Measurements from ENCODE around the gene EBPL.

The EBPL gene

DNA sequence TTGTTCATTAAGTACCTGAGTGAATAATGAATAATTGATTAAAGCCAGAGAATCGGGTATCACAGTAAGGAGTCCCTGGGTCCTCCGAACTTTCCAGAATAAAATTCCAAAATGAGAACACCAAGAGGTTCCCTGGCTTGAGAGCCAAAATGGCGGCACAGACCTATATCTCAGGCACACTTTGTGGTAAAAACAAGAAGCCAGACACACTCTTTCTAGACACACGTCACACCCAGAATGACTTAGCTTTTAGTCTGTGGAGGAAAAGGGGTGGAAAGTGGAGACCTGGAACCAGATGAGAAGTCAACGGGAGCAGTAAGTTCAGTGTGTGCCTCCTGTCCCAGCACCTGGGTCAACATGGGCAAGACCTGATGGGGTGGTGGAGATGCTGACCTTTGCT, 54.6 kb downstream of the EBPL start:
- Histone ChIP-seq H3K9me3 (ENCODE audit: control insufficient read depth, low read length) (no peaks in the 10 kb centered on the region), H3K36me3 (ENCODE audit: control insufficient read depth, insufficient read depth, low read length) (no peaks in the 10 kb centered on the region), H3K4me1 (ENCODE audit: control insufficient read depth, insufficient read depth, low read length, poor library complexity, severe bottlenecking) (no peaks in the 10 kb centered on the region), H3K27me3 (replicated peaks; ENCODE audit: control insufficient read depth, insufficient read depth, low read length, poor library complexity, severe bottlenecking) (no peaks in the 10 kb centered on the region), H3K27ac (ENCODE audit: insufficient read depth, low read length, poor library complexity, severe bottlenecking) (no peak overlapping the region), H3K4me3 (ENCODE audit: insufficient read depth, low read depth, low read length, poor library complexity, severe bottlenecking) (no peak overlapping the region)
- DNase-seq: no peak

DNA sequence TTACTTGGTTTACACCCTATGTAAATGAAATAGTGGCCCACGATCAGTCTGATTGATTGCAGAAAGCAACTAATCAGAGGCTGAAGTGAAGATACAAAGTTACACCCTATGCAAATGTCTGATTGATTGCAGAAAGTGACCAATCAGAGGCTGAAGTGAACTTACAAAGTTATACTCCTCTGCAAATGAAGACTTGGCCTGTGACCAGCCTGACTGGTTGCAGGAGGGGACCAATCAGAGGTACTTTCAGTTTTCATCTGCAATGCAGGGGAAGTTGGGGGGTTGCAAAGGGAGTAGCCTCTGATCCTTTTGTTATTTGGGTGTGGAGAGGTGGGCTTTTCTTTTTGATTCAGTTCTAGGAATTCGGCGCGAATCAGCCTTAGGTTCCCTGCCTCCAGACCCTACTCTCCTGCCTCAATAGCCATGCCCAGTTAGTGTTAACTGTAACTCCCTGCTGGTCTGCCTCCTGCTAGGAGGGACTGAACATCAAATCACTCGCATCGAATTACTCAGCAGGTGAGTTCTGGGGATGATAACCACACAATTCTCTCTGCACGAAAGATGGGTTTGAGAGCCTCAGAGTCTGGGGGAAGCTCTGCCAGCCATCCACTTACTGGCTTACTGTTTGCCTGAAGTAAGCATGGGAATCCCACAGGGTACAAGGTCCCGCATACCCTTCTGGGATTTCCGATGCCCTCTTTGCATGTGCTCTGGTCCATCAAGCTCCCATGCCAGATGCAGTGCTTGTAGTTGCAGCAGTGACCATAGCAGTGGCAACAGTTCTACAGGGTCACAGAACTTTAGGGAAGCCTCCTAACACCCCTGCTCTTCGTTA, 55.5 kb downstream of the EBPL start:
- no peaks in the 10 kb centered on the region for H3K9me3 ChIP-seq (ENCODE audit: control insufficient read depth, low read length)
- H3K27ac ChIP-seq (ENCODE audit: insufficient read depth, low read length, poor library complexity, severe bottlenecking): no peak overlapping the region
- H3K27me3 ChIP-seq (replicated peaks; ENCODE audit: control insufficient read depth, insufficient read depth, low read length, poor library complexity, severe bottlenecking): no peaks in the 10 kb centered on the region
- peak in 2 of 3 donors; percentile 3 to 14 for DNase-seq
- no peaks in the 10 kb centered on the region for H3K36me3 ChIP-seq (ENCODE audit: control insufficient read depth, insufficient read depth, low read length)
- H3K4me3 ChIP-seq (ENCODE audit: insufficient read depth, low read depth, low read length, poor library complexity, severe bottlenecking): no peak overlapping the region
- no peaks in the 10 kb centered on the region for H3K4me1 ChIP-seq (ENCODE audit: control insufficient read depth, insufficient read depth, low read length, poor library complexity, severe bottlenecking)

DNA sequence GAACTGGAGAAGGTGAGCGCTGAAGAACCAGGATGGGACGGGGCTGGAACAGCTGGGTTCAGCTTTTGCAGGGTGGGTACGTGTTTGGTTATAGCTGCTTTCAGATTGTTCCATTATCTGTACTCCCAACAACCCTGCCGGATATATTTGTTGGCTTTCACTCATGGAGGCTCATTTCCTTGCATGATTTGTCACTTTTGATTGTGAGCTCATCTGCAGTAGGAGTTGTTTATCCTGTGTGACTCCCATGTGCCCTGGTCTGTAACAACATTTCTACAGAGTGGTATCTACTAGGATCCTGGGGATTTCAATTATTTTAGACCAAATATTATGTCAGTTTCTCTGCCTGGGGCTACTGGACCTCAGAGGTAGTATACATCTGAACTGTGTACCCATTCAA, 57.6 kb downstream of the EBPL start:
- Histone ChIP-seq H3K4me1 (ENCODE audit: control insufficient read depth, insufficient read depth, low read length, poor library complexity, severe bottlenecking) (no peaks in the 10 kb centered on the region), H3K27ac (ENCODE audit: insufficient read depth, low read length, poor library complexity, severe bottlenecking) (no peak overlapping the region), H3K4me3 (ENCODE audit: insufficient read depth, low read depth, low read length, poor library complexity, severe bottlenecking) (no peak overlapping the region), H3K36me3 (ENCODE audit: control insufficient read depth, insufficient read depth, low read length) (no peaks in the 10 kb centered on the region), H3K27me3 (replicated peaks; ENCODE audit: control insufficient read depth, insufficient read depth, low read length, poor library complexity, severe bottlenecking) (no peaks in the 10 kb centered on the region), H3K9me3 (ENCODE audit: control insufficient read depth, low read length) (no peaks in the 10 kb centered on the region)
- no peak for DNase-seq

DNA sequence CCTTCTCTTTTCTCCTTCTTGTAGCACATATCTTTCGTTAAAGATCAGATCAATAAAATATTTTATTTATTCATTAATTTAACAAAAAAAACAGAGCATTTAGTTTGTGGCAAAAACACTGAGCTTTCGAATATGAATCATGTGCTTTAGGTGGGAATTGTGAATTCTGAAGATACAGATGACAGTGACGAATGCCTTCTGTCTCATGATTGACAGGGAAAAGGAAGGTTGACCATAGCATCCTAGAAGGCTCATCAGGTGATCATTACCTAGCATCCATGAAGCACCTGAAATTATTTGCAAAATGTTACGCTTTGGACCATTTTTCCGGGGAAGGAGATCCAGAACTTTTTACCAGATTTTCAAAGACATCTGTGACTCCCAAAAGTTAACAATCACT, 59.1 kb downstream of the EBPL start:
- no peak overlapping the region for H3K4me3 ChIP-seq (ENCODE audit: insufficient read depth, low read depth, low read length, poor library complexity, severe bottlenecking)
- DNase-seq: no peak
- no peaks in the 10 kb centered on the region for H3K27me3 ChIP-seq (replicated peaks; ENCODE audit: control insufficient read depth, insufficient read depth, low read length, poor library complexity, severe bottlenecking)
- no peaks in the 10 kb centered on the region for H3K36me3 ChIP-seq (ENCODE audit: control insufficient read depth, insufficient read depth, low read length)
- no peaks in the 10 kb centered on the region for H3K9me3 ChIP-seq (ENCODE audit: control insufficient read depth, low read length)
- no peaks in the 10 kb centered on the region for H3K4me1 ChIP-seq (ENCODE audit: control insufficient read depth, insufficient read depth, low read length, poor library complexity, severe bottlenecking)
- H3K27ac ChIP-seq (ENCODE audit: insufficient read depth, low read length, poor library complexity, severe bottlenecking): no peak overlapping the region

DNA sequence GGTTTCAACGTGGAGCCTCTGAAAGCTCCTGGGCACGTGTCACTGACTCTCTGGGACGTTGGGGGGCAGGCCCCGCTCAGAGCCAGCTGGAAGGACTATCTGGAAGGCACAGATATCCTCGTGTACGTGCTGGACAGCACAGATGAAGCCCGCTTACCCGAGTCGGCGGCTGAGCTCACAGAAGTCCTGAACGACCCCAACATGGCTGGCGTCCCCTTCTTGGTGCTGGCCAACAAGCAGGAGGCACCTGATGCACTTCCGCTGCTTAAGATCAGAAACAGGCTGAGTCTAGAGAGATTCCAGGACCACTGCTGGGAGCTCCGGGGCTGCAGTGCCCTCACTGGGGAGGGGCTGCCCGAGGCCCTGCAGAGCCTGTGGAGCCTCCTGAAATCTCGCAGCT, 60.7 kb downstream of the EBPL start:
- no peaks in the 10 kb centered on the region for H3K9me3 ChIP-seq (ENCODE audit: control insufficient read depth, low read length)
- H3K4me3 ChIP-seq (ENCODE audit: insufficient read depth, low read depth, low read length, poor library complexity, severe bottlenecking): no peak overlapping the region
- no peaks in the 10 kb centered on the region for H3K27me3 ChIP-seq (replicated peaks; ENCODE audit: control insufficient read depth, insufficient read depth, low read length, poor library complexity, severe bottlenecking)
- no peaks in the 10 kb centered on the region for H3K36me3 ChIP-seq (ENCODE audit: control insufficient read depth, insufficient read depth, low read length)
- DNase-seq: no peak
- H3K4me1 ChIP-seq (ENCODE audit: control insufficient read depth, insufficient read depth, low read length, poor library complexity, severe bottlenecking): no peaks in the 10 kb centered on the region
- no peak overlapping the region for H3K27ac ChIP-seq (ENCODE audit: insufficient read depth, low read length, poor library complexity, severe bottlenecking)

DNA sequence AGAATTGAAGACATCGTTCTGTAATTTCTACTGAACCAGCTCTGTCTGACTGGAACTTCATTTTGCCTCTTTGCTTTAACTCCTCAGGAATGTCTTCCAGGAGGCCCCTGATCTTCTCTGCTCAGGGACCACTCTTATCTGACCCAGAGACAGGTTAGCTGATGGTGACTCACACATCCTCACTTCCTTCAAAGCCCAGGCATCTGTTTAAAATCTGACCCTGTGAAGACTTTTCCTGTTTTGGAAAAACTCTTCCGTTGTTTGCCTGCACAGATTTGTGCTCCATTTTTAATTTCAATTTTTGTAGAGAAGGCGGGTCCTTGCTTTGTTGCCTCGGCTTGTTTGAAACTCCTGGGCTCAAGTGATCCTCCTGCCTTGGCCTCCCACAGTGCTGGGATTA, 61.3 kb downstream of the EBPL start:
- H3K36me3 ChIP-seq (ENCODE audit: control insufficient read depth, insufficient read depth, low read length): no peaks in the 10 kb centered on the region
- DNase-seq: no peak
- H3K4me3 ChIP-seq (ENCODE audit: insufficient read depth, low read depth, low read length, poor library complexity, severe bottlenecking): no peak overlapping the region
- no peaks in the 10 kb centered on the region for H3K9me3 ChIP-seq (ENCODE audit: control insufficient read depth, low read length)
- H3K4me1 ChIP-seq (ENCODE audit: control insufficient read depth, insufficient read depth, low read length, poor library complexity, severe bottlenecking): no peaks in the 10 kb centered on the region
- H3K27ac ChIP-seq (ENCODE audit: insufficient read depth, low read length, poor library complexity, severe bottlenecking): no peak overlapping the region
- H3K27me3 ChIP-seq (replicated peaks; ENCODE audit: control insufficient read depth, insufficient read depth, low read length, poor library complexity, severe bottlenecking): no peaks in the 10 kb centered on the region

DNA sequence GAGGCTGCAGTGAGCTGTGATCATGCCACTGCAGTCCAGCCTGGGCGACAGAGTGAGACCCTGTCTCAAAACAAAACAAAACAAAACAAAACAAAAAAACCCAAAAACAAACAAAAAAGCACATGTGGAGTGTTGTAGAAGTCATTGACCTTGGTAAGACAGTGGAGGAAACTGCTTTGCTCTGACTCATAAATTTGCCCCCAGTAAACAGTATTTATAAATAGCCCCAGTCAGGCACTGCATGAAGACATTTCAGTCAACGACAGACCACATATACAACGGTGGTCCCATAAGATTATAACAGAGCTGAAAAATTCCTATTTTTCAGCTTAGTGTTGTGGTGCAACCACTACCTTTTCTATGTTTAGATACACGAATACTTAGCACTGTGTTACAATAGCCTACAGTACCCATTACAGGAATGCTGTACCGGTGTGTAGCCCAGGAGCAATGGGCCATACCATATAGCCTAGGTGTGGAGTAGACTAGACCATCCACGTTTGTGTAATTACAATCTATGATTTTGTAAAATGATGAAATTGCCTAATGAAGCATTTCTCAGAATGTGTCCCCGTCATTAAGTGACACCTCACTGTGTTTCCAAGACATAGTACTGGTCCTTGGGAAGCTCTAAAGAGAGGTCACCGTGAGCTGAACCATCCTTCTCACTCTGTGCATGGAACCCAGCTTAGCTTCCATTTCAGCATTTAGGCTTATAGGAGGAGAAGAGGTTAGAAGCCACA, 61.9 kb downstream of the EBPL start:
- Histone ChIP-seq H3K9me3 (ENCODE audit: control insufficient read depth, low read length) (no peaks in the 10 kb centered on the region), H3K27ac (ENCODE audit: insufficient read depth, low read length, poor library complexity, severe bottlenecking) (no peak overlapping the region), H3K27me3 (replicated peaks; ENCODE audit: control insufficient read depth, insufficient read depth, low read length, poor library complexity, severe bottlenecking) (no peaks in the 10 kb centered on the region), H3K36me3 (ENCODE audit: control insufficient read depth, insufficient read depth, low read length) (no peaks in the 10 kb centered on the region), H3K4me1 (ENCODE audit: control insufficient read depth, insufficient read depth, low read length, poor library complexity, severe bottlenecking) (no peaks in the 10 kb centered on the region), H3K4me3 (ENCODE audit: insufficient read depth, low read depth, low read length, poor library complexity, severe bottlenecking) (no peak overlapping the region)
- no peak for DNase-seq

DNA sequence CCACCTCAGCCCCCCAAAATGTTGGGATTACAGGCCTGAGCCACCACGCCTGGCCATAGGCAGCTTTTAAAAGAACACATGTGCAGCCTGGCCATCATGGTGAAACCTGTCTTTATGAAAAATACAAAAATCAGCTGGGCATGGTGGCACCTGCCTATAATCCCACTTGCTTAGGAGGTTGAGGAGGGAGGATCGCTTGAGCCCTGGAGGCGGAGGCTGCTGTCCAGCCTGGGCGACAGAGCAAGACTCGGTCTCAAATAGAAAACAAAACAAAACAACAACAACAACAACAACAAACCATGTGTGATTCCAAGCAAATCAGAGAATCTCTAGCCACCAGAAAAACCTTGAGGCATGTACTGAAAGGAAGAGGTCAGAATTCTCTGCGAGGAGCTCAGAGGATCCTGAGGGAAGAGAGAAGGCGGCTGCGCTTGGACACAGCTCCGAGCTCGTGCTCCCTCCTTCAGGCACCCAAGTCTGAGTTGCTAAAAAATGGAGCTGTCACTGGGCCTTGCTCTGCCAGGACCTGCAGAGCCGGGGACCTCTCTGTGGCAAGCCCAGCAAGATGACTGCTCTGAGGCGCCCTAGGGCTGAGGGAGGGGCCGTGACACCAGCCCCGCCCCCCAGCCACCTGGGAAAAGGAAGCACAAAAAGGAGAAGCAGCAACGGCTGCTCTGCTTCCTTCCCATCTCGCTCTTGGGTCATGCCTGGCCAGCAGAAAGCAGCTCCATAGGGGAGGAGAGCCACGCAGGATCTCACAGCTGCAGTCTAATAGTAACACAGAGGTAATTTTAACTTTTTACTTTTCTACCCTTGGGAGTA, 63.2 kb downstream of the EBPL start, which contains the start of gene ARL11:
ARL11 (plus strand) TSS at position 677 of the 822 bp plus-strand sequence. CDS start 1,941 bp downstream, outside the sequence.
- H3K27me3 ChIP-seq (replicated peaks; ENCODE audit: control insufficient read depth, insufficient read depth, low read length, poor library complexity, severe bottlenecking): no peaks in the 10 kb centered on the region
- no peak within 1 kb of the TSS for H3K27ac ChIP-seq (ENCODE audit: insufficient read depth, low read length, poor library complexity, severe bottlenecking)
- H3K9me3 ChIP-seq (ENCODE audit: control insufficient read depth, low read length): no peaks in the 10 kb centered on the region
- H3K36me3 ChIP-seq (ENCODE audit: control insufficient read depth, insufficient read depth, low read length): no peaks in the 10 kb centered on the region
- peak within 1 kb of the TSS; percentile 44 for H3K4me3 ChIP-seq (ENCODE audit: insufficient read depth, low read depth, low read length, poor library complexity, severe bottlenecking)
- no peaks in the 10 kb centered on the region for H3K4me1 ChIP-seq (ENCODE audit: control insufficient read depth, insufficient read depth, low read length, poor library complexity, severe bottlenecking)
- DNase-seq: peak in 1 of 3 donors; percentile 11

DNA sequence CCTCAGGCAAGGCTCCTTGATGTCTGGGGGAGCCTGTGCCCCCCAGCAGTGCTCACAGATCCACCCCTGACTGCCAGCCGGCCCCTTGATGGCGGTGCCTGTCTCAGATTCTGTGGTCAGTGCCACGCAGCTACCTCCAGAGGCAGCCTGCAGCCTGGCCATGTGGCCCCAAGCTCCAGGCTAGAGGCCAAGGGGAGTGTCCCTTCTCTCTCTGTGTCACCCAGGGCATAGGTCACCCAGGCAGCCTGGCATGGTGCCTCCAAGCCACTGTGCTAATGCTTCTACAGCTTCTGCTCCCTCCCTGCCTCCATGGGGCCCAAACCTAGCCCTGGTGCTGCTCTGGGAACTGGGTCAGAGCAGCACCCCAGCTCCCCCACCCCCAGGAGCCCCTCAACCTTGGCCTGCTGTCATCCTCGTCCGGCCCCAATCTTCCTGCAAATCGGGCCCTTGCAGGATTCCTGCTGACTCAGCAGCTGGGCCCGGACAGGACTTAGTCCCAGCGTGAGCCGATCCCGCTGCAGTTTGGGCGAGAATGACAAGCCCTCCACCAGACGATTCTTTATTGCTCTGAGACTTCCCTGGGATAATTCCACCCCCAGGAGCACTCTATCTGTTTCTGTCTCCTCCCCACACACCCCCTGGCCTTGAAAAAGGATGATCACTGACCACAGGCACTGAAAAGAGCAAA, 65.8 kb downstream of the EBPL start:
- Histone ChIP-seq H3K27me3 (replicated peaks; ENCODE audit: control insufficient read depth, insufficient read depth, low read length, poor library complexity, severe bottlenecking) (no peaks in the 10 kb centered on the region), H3K27ac (ENCODE audit: insufficient read depth, low read length, poor library complexity, severe bottlenecking) (no peak overlapping the region), H3K9me3 (ENCODE audit: control insufficient read depth, low read length) (no peaks in the 10 kb centered on the region), H3K4me3 (ENCODE audit: insufficient read depth, low read depth, low read length, poor library complexity, severe bottlenecking) (no peak overlapping the region), H3K4me1 (ENCODE audit: control insufficient read depth, insufficient read depth, low read length, poor library complexity, severe bottlenecking) (no peaks in the 10 kb centered on the region), H3K36me3 (ENCODE audit: control insufficient read depth, insufficient read depth, low read length) (no peaks in the 10 kb centered on the region)
- no peak for DNase-seq

Data from effector memory CD4-positive, alpha-beta T cell (primary cell).